Neural cell (in vitro differentiated cells): ENCODE results near the gene DLG2. TPM values are rescaled to one million over a fixed set of nuclear protein-coding genes. Genes with fewer than 3 reads are reported as not detected.
A peak's percentile ranks its signal among the peaks of the same experiment; 100 is the strongest.

Source experiments
- H2AFZ ChIP-seq: fragments of 200-600, 300-800 bp; sonication (generic), shearing (Covaris generic); 2 replicates; pipeline ENCODE4 v1.6.0; 2014; ENCODE audit warnings: low read depth, mild to moderate bottlenecking, antibody characterized with exemption, low read length, moderate library complexity
- H3F3A ChIP-seq: fragments of 200-600 bp; shearing (Covaris generic); 2 replicates; pipeline ENCODE4 v1.6.1; 2016; ENCODE audit warnings: mild to moderate bottlenecking, moderate library complexity, mixed read lengths, antibody characterized with exemption, low read length; ENCODE audit not compliant: insufficient read depth, poor library complexity, severe bottlenecking
- H3K27ac ChIP-seq: fragments of 200-600, 300-800 bp; sonication (generic), shearing (Covaris generic); 2 replicates; pipeline ENCODE4 v1.5.1; 2014; ENCODE audit warnings: mild to moderate bottlenecking, low read length, moderate library complexity
- H3K27me3 ChIP-seq: fragments of 300-800, 200-600 bp; sonication (generic), shearing (Covaris generic); 2 replicates; pipeline ENCODE4 v1.6.0; 2014; ENCODE audit warnings: mild to moderate bottlenecking, low read depth, low read length, moderate library complexity; ENCODE audit not compliant: insufficient read depth
- H3K36me3 ChIP-seq: fragments of 300-800, 200-600 bp; sonication (generic), shearing (Covaris generic); 2 replicates; pipeline ENCODE4 v1.5.1; 2014; ENCODE audit warnings: mild to moderate bottlenecking, antibody characterized with exemption, low read length, moderate library complexity; ENCODE audit not compliant: insufficient read depth
- H3K4me2 ChIP-seq: fragments of 300-800, 200-600 bp; sonication (generic), shearing (Covaris generic); 2 replicates; pipeline ENCODE4 v1.6.0; 2014; ENCODE audit warnings: mild to moderate bottlenecking, low read length
- H3K4me3 ChIP-seq: fragments of 300-800, 200-600 bp; sonication (generic), shearing (Covaris generic); 2 replicates; pipeline ENCODE4 v1.5.1; 2014; ENCODE audit warnings: mild to moderate bottlenecking, low read length, moderate library complexity
- H3K79me2 ChIP-seq: fragments of 200-600 bp; shearing (Covaris generic); replicated peaks from 2 replicates; pipeline ENCODE4 v1.6.0; 2014; ENCODE audit warnings: mild to moderate bottlenecking, low read length, moderate library complexity; ENCODE audit not compliant: insufficient read depth
- H3K9ac ChIP-seq: fragments of 300-800, 200-600 bp; sonication (generic), shearing (Covaris generic); 2 replicates; pipeline ENCODE4 v1.6.1; 2016; ENCODE audit warnings: mild to moderate bottlenecking, low read length, mixed read lengths
- H3K9me2 ChIP-seq: fragments of 200-600 bp; shearing (Covaris generic); 2 replicates; pipeline ENCODE4 v1.6.1; 2016; ENCODE audit warnings: mild to moderate bottlenecking, low read length, mixed read lengths; ENCODE audit not compliant: insufficient read depth
- H3K9me3 ChIP-seq: fragments of 200-600, 300-800 bp; sonication (generic), shearing (Covaris generic); 2 replicates; pipeline ENCODE4 v1.6.1; 2016; ENCODE audit warnings: mild to moderate bottlenecking, mixed run types, low read length, moderate library complexity, mixed read lengths
- H4K20me1 ChIP-seq: fragments of 200-600 bp; shearing (Covaris generic); 2 replicates; pipeline ENCODE4 v1.6.1; 2016; ENCODE audit warnings: mild to moderate bottlenecking, mixed run types; ENCODE audit not compliant: insufficient read depth
- CTCF ChIP-seq: fragments of 450-650 bp; IDR thresholded peaks from 2 replicates; pipeline ENCODE4 v1.5.1; 2014; ENCODE audit warnings: antibody characterized with exemption, mild to moderate bottlenecking, moderate library complexity; ENCODE audit not compliant: poor library complexity, severe bottlenecking
- EP300 ChIP-seq: fragments of 450-650 bp; conservative IDR thresholded peaks from 2 replicates; pipeline ENCODE4 v1.6.1; 2014; ENCODE audit warnings: antibody characterized with exemption, mild to moderate bottlenecking, moderate library complexity; ENCODE audit not compliant: poor library complexity, severe bottlenecking
- EZH2 ChIP-seq: fragments of 200-600, 300-800 bp; shearing (Covaris generic), sonication (generic); IDR thresholded peaks from 2 replicates; pipeline ENCODE4 v1.6.1; 2014; ENCODE audit warnings: antibody characterized with exemption, low read length, borderline replicate concordance, mild to moderate bottlenecking; ENCODE audit not compliant: insufficient read depth, poor library complexity, severe bottlenecking
- MXI1 ChIP-seq: fragments of 450-650 bp; conservative IDR thresholded peaks from 2 replicates; pipeline ENCODE4 v1.6.1; 2014; ENCODE audit warnings: antibody characterized with exemption, mild to moderate bottlenecking; ENCODE audit not compliant: poor library complexity, severe bottlenecking
- POLR2AphosphoS5 ChIP-seq: IDR thresholded peaks from 2 replicates; pipeline ENCODE4 v1.6.1; 2012
- RAD21 ChIP-seq: fragments of 450-650 bp; conservative IDR thresholded peaks from 2 replicates; pipeline ENCODE4 v1.6.1; 2014; ENCODE audit warnings: antibody characterized with exemption, mild to moderate bottlenecking, moderate library complexity
- REST ChIP-seq: IDR thresholded peaks from 2 replicates; pipeline ENCODE4 v1.6.1; 2012; ENCODE audit warnings: borderline replicate concordance
- SMC3 ChIP-seq: fragments of 450-650 bp; conservative IDR thresholded peaks from 2 replicates; pipeline ENCODE4 v1.6.1; 2014; ENCODE audit warnings: antibody characterized with exemption, mild to moderate bottlenecking, moderate library complexity; ENCODE audit not compliant: poor library complexity
- TAF1 ChIP-seq: IDR thresholded peaks from 2 replicates; pipeline ENCODE4 v1.6.1; 2012; ENCODE audit warnings: low read depth
- polyA plus RNA-seq: library from polyadenylated mRNA; depleted of rRNA; stranded (reverse); fragments of >200 nt; gene quantifications from 2 replicates; pipeline ENCODE4 v1.2.3, GENCODE V29; 2014

The DLG2 gene
- polyA plus RNA-seq, 1 donor from 2014 or later = 179 TPM

GRCh38 chr11:84560206-84560605 is 1066.9 kb downstream of the DLG2 start:
- Histone ChIP-seq H3K9ac (no peak overlapping the region), H3K27ac (no peak overlapping the region), H3F3A (no peaks in the 10 kb centered on the region), H3K27me3 (no peaks in the 10 kb centered on the region), H3K9me2 (no peaks in the 10 kb centered on the region), H3K9me3 (no peaks in the 10 kb centered on the region), H4K20me1 (no peaks in the 10 kb centered on the region), H3K4me3 (no peak overlapping the region), H3K4me2 (no peak overlapping the region), H3K79me2 (no peaks in the 10 kb centered on the region), H3K36me3 (no peaks in the 10 kb centered on the region), H2AFZ (no peak overlapping the region)
- TF ChIP-seq EP300 (no peak), SMC3 (no peak), MXI1 (no peak), RAD21 (no peak), POLR2AphosphoS5 (no peak), REST (no peak), TAF1 (no peak), EZH2 (no peak), CTCF (no peak)

- no peak overlapping the region for H3K27ac ChIP-seq
- no peak overlapping the region for H3K4me3 ChIP-seq
- no peaks in the 10 kb centered on the region for H3K79me2 ChIP-seq
- H3K9me3 ChIP-seq = no peaks in the 10 kb centered on the region
- no peaks in the 10 kb centered on the region for H3K36me3 ChIP-seq
- H3K4me2 ChIP-seq = no peak overlapping the region
- no peak overlapping the region for H2AFZ ChIP-seq
- no peak overlapping the region for H3K9ac ChIP-seq
- no peaks in the 10 kb centered on the region for H3F3A ChIP-seq
- no peaks in the 10 kb centered on the region for H3K9me2 ChIP-seq
- H3K27me3 ChIP-seq = no peaks in the 10 kb centered on the region
- H4K20me1 ChIP-seq = no peaks in the 10 kb centered on the region
- peak; percentile 91 for TF ChIP-seq RAD21
- no peak for TF ChIP-seq EP300
- TF ChIP-seq SMC3 = peak; percentile 93
- peak; percentile 85 for TF ChIP-seq CTCF
- no peak for TF ChIP-seq REST
- TF ChIP-seq MXI1 = no peak
- no peak for TF ChIP-seq POLR2AphosphoS5
- TF ChIP-seq TAF1 = no peak
- TF ChIP-seq EZH2 = no peak
Measured at GRCh38 chr11:84558085-84558905, 1068.8 kb downstream of the DLG2 start.
